ENCODE measurements around the gene SPANXD.
"Not testable (repeated sequence)": the region's sequence is repeated elsewhere in the genome, so short reads cannot be mapped to it uniquely, and the experiment has no call there.

SPANXD gene, protein sequence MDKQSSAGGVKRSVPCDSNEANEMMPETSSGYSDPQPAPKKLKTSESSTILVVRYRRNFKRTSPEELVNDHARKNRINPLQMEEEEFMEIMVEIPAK

DNA sequence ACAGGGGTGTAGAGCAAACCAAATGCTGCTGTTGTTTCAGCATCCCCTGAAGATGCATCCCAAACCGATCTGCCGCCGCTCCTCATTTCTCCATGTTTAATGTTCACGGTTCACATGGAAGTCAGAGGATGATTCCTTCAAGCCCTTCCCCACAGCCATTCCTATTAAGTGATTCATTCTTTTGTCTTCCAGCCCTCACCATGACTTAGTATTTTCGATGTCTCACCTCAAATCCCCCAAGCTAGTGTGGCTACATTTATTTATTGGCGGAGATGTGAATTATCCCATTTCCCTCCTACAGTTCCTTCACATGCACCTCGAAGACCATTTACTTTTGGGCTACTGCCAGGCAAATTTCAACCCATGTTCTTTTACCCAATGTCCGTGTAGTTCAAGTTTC, at the start of gene SPANXD:
TSS of gene SPANXD (minus strand) at position 101 of the 400 bp plus-strand sequence. CDS start 334 bp downstream, outside the sequence.
- in situ Hi-C loops (cut with MboI; ENCODE audit: low pct_unique_long_range_greater_than_20kb, low sequenced_read_pairs); DNase-seq: not testable (repeated sequence)

DNA sequence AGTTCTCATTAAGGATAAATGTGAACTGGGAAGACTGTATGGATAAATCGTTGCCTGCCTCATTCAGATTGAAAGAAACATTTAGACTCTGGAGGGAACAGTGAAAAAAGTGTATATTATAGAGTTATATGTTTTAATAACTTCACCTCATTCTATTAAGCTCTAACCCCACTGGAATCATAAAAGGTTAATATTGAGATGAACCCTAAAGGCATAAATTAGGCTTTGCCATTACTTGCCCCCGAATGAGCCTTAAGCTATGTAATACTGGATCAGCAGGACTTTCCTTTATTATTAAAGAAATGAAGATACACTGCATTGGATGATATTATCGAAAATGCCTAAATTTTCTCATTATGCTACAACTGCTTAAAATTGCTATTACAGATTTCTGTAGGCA, 44.1 kb upstream of the SPANXD start:
- in situ Hi-C loops (cut with MboI; ENCODE audit: low pct_unique_long_range_greater_than_20kb, low sequenced_read_pairs), result no loop called here
- no peak for DNase-seq

DNA sequence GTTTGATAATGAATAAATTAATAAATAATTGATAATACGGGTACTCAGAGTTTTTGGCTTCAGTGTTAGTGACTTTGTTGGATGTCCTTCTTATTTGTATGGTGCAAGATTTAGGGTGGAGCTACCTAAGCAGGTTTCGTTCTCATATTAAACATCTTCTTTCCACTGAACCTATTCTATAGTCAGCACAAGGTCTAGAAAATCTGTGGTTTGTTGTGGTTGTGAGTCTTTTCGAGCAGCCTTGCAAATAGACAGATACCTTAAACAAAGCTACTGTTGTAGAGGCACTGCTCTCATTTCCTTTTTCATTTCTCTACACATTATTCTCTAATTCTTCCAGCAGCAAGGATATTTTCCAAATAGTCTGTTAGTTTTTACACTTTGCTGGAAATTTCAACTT, 38.1 kb upstream of the SPANXD start:
- DNase-seq, result no peak
- in situ Hi-C loops (cut with MboI; ENCODE audit: low pct_unique_long_range_greater_than_20kb, low sequenced_read_pairs), result no loop called here

DNA sequence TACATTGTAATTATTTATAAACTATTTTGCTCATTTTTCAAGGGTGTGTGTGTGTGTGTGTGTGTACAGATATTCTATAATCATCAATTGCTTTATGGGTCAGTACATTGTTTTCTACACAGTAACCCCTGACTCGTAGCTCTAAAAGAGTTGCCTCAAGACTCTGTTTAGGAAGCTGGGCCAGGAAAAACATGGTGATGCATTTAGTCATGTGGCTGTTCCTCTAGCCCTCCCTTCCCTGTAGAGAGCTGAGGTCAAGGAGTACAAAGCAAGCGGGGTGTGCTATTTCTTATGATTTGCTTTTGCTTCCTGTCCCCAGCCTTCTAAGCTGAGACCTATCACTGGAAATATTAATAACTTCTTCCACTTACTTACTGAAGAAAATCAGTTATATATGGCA, 34.8 kb upstream of the SPANXD start:
- in situ Hi-C loops (cut with MboI; ENCODE audit: low pct_unique_long_range_greater_than_20kb, low sequenced_read_pairs), result no loop called here
- DNase-seq, result no peak

DNA sequence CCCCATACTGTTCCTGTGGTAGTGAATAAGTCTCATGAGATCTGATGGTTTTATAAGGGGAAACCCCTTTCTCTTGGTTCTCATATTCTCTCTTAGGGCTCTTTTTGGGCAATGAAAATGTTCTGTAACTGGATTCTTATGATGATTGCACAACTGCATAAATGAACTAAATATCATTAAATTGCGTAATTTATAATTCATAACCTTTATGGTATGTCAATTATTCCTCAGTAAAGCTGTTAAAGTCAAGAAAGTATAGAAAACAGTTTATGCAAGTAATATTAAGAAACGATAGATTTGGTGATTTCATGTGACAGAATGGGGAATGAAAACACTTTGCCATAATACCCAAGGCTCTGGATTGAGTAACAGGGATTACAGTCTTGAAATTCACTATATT, 33.5 kb upstream of the SPANXD start:
- in situ Hi-C loops (cut with MboI; ENCODE audit: low pct_unique_long_range_greater_than_20kb, low sequenced_read_pairs), result no loop called here
- DNase-seq, result no peak

DNA sequence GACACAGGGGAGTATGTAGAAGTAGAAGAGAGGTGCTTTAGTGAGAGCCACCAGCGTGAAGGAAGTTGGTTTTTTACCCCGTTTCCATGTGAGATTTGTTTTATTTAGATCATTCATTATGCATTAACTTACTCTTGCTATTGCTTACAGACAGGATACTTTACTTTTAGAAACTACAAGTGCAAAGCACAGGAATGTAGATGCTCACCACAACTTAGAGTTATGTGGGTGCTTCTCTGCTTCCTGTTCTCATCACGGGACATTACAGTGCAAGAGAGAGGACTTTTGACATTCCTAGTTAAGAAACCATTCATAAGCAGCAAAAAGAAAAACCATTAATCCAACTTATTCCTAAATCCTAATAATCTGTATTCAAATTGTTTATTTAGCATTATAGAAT, 25.6 kb upstream of the SPANXD start:
- no peak for DNase-seq
- in situ Hi-C loops (cut with MboI; ENCODE audit: low pct_unique_long_range_greater_than_20kb, low sequenced_read_pairs), result no loop called here

DNA sequence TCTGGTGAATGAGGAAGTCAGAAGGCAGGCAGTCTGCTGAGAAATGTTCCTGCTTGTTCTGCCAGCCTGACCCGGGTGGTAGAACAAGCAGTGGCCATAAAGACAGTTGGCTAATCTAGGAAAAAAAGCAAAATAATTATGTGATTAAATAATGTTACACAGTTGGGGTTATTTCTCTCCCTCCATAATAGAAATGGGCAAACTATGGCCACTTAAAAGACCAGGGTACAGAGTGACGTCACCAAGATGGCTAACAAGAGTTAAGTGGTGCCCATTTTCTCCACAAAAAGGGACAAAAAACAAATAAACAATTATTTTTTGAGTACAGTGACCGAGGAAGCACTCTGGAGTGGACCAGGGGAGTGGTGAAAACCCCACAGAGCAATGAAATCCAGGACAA, 16.1 kb upstream of the SPANXD start:
- DNase-seq, result no peak

DNA sequence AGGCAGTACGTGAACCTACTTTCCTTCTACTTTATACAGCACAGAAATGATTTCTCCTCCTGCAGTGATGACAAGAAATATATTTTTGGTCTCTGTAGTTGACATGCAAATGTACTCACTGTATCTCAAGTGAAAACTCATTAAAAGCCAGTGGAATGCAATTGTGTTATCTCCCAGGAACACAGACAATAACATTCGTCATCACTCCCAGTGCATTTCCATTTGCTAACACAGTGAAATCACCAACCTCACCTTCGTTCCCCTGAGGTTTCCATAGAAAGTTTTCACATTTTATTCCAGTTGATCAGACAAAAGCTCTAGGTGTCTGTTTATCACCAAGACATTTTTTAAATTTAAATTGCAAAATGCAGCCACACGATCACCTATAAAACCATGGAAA, 2.5 kb upstream of the SPANXD start:
- no peak for DNase-seq
- in situ Hi-C loops (cut with MboI; ENCODE audit: low pct_unique_long_range_greater_than_20kb, low sequenced_read_pairs), result no loop called here

More for the DNA sequence above, 16.1 kb upstream of the SPANXD start:
- in situ Hi-C loops (cut with MboI; ENCODE audit: low pct_unique_long_range_greater_than_20kb, low sequenced_read_pairs), result no loop called here

DNA sequence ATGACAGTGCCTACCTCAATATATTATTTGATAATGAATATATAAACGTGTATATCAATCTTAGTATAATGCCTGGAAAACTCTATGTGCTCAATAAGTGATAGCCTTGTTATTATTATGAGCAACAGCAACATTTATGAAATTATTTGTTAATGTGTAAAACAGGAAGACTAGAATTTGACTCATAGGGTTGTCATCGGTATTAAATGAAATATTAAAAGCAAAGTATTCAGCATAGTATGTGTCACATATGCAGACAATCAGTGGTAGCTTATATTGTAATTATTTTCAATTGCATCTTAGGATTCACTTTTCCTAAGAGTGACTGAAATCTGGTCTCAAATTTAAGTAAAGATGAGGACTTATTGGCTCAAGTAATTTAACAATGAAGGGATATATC, 24.6 kb downstream of the SPANXD start:
- in situ Hi-C loops (cut with MboI; ENCODE audit: low pct_unique_long_range_greater_than_20kb, low sequenced_read_pairs), result no loop called here
- no peak for DNase-seq

DNA sequence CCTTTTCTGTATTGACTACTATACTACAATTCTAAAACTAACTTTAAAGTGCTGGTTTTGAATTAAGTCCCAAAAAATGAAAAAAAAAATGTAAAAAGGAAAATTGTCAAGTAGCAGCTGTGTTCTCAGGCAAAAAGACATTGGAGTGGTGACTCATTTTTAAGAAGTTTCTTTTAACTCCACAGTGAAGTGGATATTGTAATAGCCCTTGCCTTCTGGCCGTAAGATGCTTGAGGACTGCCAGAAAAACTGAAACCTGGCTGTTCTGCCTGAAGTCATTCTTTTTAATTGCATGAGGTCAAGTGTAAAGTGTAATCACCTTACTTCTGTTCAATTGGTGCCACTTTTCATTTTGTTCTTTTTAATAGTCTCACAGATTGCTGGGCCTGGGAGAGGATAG, 28.9 kb downstream of the SPANXD start:
- in situ Hi-C loops (cut with MboI; ENCODE audit: low pct_unique_long_range_greater_than_20kb, low sequenced_read_pairs), result no loop called here
- DNase-seq, result no peak

DNA sequence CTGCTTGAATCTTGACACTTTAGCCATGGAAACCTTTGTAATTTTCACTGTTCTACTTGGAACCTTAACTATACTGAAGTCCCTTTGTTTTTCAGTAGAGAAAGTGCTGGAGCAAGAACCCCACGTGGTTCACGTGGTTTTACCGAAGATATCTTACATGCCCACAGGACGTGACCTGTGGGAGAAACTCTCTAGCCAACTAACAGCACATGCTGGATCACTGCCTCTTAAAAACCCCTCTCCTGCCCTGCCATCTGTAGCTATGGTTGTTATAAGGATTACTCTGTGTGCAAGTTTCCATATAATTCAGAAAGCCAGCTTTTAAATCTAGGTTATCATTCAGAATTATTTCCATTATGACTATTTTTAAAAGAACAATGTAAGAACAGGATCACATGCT, 30.2 kb downstream of the SPANXD start:
- no peak for DNase-seq
- in situ Hi-C loops (cut with MboI; ENCODE audit: low pct_unique_long_range_greater_than_20kb, low sequenced_read_pairs), result no loop called here

DNA sequence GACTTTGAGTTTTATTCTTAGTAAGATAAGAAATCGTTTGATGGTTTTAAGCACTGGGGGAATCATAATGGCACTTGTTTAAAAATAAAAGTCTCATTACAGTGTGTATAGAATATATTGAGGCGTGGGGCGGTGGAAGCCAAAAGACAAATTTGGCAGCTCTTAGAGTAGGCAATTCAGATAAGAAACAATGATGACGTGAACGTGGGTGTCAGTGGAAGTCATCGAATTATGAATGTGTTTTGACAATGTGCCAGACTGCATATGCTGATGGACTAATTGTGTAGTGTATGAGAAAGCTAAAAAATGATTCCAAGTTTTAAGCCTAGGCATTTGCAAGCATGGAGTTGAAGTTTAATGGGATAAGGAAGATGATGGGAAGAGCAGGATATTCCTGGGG, 35.8 kb downstream of the SPANXD start:
- DNase-seq, result no peak

DNA sequence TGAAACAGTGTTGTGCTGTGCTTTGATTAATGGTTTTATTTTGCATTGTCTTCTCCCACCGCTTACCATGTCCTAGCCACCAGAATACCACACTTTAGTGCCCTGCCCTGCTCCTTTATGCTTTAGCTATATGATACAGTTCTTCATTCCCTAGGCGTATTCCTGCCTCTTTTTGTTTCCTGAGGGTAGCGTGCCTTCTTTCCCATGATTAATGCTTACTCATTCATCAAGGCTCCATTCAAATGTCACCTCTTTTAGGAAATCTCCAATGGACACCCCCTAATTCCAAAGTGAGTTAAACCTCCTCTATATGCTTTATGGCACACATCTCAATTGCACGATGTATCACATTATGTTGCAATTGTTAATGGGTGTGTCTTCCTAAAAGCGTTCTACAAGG, 46.3 kb downstream of the SPANXD start:
- no peak for DNase-seq
- in situ Hi-C loops (cut with MboI; ENCODE audit: low pct_unique_long_range_greater_than_20kb, low sequenced_read_pairs), result no loop called here

More for the DNA sequence above, 35.8 kb downstream of the SPANXD start:
- in situ Hi-C loops (cut with MboI; ENCODE audit: low pct_unique_long_range_greater_than_20kb, low sequenced_read_pairs), result no loop called here
